SKM-1 (cell line): ENCODE data around the gene CST8.

Experiments
- DNase-seq: peaks from one replicate; lab custom pipeline; 2025; ENCODE audit not compliant: unreplicated experiment; lab: John Stamatoyannopoulos, UW

Gene CST8

GRCh38 chr20:23475395-23475794, 15.5 kb upstream of the CST8 start:
- DNase-seq: no peak

GRCh38 chr20:23476015-23476754, 14.7 kb upstream of the CST8 start:
- no peak for DNase-seq

GRCh38 chr20:23477223-23477622, 13.7 kb upstream of the CST8 start:
- no peak for DNase-seq

- no peak for DNase-seq
These were observed 11.9 kb upstream of the CST8 start for GRCh38 chr20:23479043-23479442.

- no peak for DNase-seq
These were observed 8.8 kb upstream of the CST8 start for GRCh38 chr20:23482138-23482537.

GRCh38 chr20:23484081-23484480, 6.8 kb upstream of the CST8 start:
- no peak for DNase-seq

GRCh38 chr20:23488470-23488869, 2.4 kb upstream of the CST8 start:
- DNase-seq: no peak

GRCh38 chr20:23488996-23489395, 1.9 kb upstream of the CST8 start:
- DNase-seq: no peak

GRCh38 chr20:23492292-23492691, 1.4 kb downstream of the CST8 start:
- no peak for DNase-seq

GRCh38 chr20:23493172-23493772, 2.4 kb downstream of the CST8 start:
- no peak for DNase-seq

GRCh38 chr20:23497536-23497935, 6.6 kb downstream of the CST8 start:
- no peak for DNase-seq

GRCh38 chr20:23501926-23502325, 11.0 kb downstream of the CST8 start:
- no peak for DNase-seq

GRCh38 chr20:23503649-23504048, 12.7 kb downstream of the CST8 start:
- no peak for DNase-seq

- DNase-seq: no peak
These were observed 16.4 kb downstream of the CST8 start for GRCh38 chr20:23507346-23507745.

- DNase-seq: no peak
These were observed 17.7 kb downstream of the CST8 start for GRCh38 chr20:23508449-23509229.

GRCh38 chr20:23509247-23509913, 18.5 kb downstream of the CST8 start:
- DNase-seq: no peak

GRCh38 chr20:23510000-23510590, 19.2 kb downstream of the CST8 start:
- DNase-seq: no peak

GRCh38 chr20:23513164-23513563, 22.2 kb downstream of the CST8 start:
- DNase-seq: no peak

- DNase-seq: no peak
These were observed 23.9 kb downstream of the CST8 start for GRCh38 chr20:23514848-23515247.

GRCh38 chr20:23515250-23515939, 24.5 kb downstream of the CST8 start:
- DNase-seq: no peak

GRCh38 chr20:23517719-23518118, 26.8 kb downstream of the CST8 start:
- DNase-seq: no peak
